GM19468 (cell line): Measurements from ENCODE around the gene FABP3.

Experiments used
- ATAC-seq: cut with Tn5 transposase; IDR thresholded peaks from one replicate; pipeline ENCODE4 v1.9.1; 2021; ENCODE audit warnings: mild to moderate bottlenecking, moderate library complexity, moderate number of reproducible peaks; ENCODE audit not compliant: unreplicated experiment; ENCODE audit errors: extremely low read depth

FABP3 gene

GRCh38 chr1:31327381-31327780, 45.5 kb downstream of the FABP3 start:
- ATAC-seq, result no peak

GRCh38 chr1:31326461-31326860, 46.4 kb downstream of the FABP3 start:
- ATAC-seq, result no peak

- ATAC-seq, result no peak
Measured at GRCh38 chr1:31324992-31325391, 47.9 kb downstream of the FABP3 start.

- no peak for ATAC-seq
Measured at GRCh38 chr1:31324093-31324492, 48.8 kb downstream of the FABP3 start.

GRCh38 chr1:31318146-31318545, 54.7 kb downstream of the FABP3 start:
- ATAC-seq, result no peak

- no peak for ATAC-seq
Measured at GRCh38 chr1:31315902-31316301, 57.0 kb downstream of the FABP3 start.
